ENCODE results near the gene PSMB1.
"Not testable (repeated sequence)": the region's sequence is repeated elsewhere in the genome, so short reads cannot be mapped to it uniquely, and the experiment has no call there.

PSMB1 gene

DNA sequence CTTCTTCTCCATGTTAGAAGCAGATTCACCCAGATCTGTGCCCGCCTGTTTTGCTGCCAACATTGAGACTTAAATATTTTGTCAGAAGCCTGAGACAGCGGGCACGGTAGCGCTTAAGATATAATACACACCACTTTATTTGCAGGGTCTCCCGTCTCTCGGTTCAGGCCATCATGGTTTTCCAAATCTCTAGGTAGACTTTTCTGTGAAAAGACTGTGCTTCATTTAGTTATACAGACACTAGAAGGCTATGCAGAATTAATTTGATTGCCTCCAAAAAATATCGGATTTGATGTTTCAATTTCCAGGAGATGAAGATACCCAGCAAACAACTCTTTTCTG, 1.7 kb upstream of the PSMB1 start:
- H3K4me3 Mint-ChIP-seq: no peak overlapping the region
- H3K27ac Mint-ChIP-seq: no peak overlapping the region
- peaks cover 19 to 34% of the 10 kb centered on the region in 2 donors for H3K4me1 Mint-ChIP-seq
- ATAC-seq (replicated peaks) (no peak), DNase-seq (no peak)
- peaks cover 33 to 35% of the 10 kb centered on the region in 2 donors for H3K36me3 Mint-ChIP-seq
- no peaks in the 10 kb centered on the region for H3K27me3 Mint-ChIP-seq
- no peaks in the 10 kb centered on the region for H3K9me3 Mint-ChIP-seq

DNA sequence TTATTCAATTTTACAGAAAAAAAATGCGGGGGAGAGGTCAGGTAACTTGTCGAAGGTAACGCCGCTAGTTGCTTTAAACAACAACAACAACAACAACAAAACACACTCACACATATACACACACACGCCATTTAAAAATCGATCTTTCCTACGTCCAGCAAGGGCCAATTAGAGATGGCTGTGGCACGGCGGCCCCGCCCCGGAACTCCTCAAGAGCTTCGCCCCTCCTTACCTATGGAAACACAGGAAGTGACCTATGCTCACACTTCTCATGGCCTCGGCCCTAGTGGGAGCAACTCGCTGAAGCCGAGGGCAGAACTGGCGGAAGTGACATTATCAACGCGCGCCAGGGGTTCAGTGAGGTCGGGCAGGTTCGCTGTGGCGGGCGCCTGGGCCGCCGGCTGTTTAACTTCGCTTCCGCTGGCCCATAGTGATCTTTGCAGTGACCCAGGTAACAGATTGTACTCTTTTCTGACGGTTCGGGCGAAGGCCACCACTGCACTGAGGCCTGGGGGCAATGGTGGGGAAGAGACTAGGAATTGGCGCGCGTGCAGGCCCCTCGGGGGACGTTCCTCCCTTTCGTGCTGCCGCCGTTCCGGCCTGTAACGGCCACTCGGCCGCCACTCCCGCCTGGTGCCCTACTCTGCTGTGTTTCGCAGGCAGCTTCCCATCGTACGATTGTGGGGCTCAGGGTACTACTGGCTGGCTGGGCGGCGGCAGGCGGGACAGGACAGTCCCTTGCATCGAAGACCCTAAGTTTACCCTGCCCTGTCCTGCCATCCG, 1.1 kb upstream of the PSMB1 start, which contains the start of gene TBP:
TSS of gene TBP (plus strand) at position 357 of the 783 bp plus-strand sequence. CDS start 2,661 bp downstream, outside the sequence.
- H3K27me3 Mint-ChIP-seq: no peaks in the 10 kb centered on the region
- peaks cover 29 to 31% of the 10 kb centered on the region in 2 donors for H3K36me3 Mint-ChIP-seq
- no peak within 1 kb of the TSS for H3K27ac Mint-ChIP-seq
- H3K9me3 Mint-ChIP-seq: no peaks in the 10 kb centered on the region
- peaks cover 20 to 34% of the 10 kb centered on the region in 2 donors for H3K4me1 Mint-ChIP-seq
- DNase-seq (peak; percentile 96), ATAC-seq (replicated peaks) (peak; percentile 97)
- H3K4me3 Mint-ChIP-seq: no peak within 1 kb of the TSS

- H3K27ac Mint-ChIP-seq: no peak overlapping the region
- H3K9me3 Mint-ChIP-seq: no peaks in the 10 kb centered on the region
- ATAC-seq (replicated peaks): peak; percentile 58 to 60
- H3K36me3 Mint-ChIP-seq: peaks cover 28 to 29% of the 10 kb centered on the region in 2 donors
- DNase-seq: no peak
- no peak overlapping the region for H3K4me3 Mint-ChIP-seq
- no peaks in the 10 kb centered on the region for H3K27me3 Mint-ChIP-seq
- H3K4me1 Mint-ChIP-seq: peaks cover 23 to 39% of the 10 kb centered on the region in 2 donors
These were observed 466 bp upstream of the PSMB1 start for GRCh38 chr6:170553534-170554012.

DNA sequence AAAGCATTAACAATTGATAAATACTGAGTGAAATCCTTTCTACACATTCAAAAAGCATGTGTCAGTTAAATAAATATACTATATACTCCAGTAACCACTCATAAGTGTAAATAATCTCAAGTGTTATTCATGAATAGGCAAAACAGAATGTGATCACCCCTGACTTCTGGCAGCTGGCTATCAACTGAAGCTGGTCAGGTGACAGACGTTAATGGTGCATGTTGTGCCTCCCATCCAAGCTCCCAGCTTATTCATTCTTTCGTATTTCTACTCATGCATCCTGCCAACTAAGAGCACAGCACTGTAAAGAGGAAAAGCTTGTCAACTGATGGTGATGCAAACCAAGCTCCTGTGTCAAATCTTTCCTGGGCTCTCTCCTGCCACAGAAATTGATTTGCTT, 7.7 kb downstream of the PSMB1 start:
- no peak for DNase-seq
- no peak overlapping the region for H3K27ac Mint-ChIP-seq
- ATAC-seq (replicated peaks): no peak
- H3K36me3 Mint-ChIP-seq: peaks cover 32 to 50% of the 10 kb centered on the region in 2 donors
- peaks cover 19 to 39% of the 10 kb centered on the region in 2 donors for H3K4me1 Mint-ChIP-seq
- H3K27me3 Mint-ChIP-seq: no peaks in the 10 kb centered on the region
- no peak overlapping the region for H3K4me3 Mint-ChIP-seq
- no peaks in the 10 kb centered on the region for H3K9me3 Mint-ChIP-seq

DNA sequence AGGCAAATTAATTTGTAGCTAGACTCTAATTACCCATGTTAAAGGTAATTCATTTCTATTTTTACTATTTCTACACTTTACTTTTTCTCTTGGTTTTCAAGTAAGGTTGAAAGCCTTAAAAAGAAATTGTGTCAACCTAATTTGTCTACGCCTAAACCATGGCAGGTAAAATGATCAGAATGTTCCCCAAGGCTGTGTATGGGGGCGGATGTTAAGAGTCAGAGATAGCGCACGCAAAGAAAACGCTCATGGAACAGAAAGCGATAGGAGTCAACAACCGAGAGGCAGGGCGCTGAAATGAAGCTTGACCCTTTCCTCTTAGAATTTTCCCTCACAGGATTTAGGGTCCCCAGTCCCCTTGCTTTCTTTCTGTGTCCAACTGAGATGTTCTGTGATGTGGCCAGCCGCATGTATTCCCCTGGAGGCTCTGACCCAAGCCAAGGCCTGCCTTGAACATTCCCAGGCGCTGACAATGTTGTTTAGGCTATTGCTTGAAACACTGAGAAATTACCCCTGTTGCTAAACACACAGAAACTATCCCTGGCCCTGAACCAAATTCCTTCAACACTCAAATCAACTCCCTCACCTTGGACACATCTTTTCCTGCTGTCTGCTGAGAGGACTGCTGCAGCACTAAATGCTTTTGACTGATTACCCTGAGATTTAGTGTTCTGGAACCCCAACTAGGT, 10.9 kb downstream of the PSMB1 start:
- peaks cover 10 to 28% of the 10 kb centered on the region in 2 donors for H3K4me1 Mint-ChIP-seq
- no peak for DNase-seq

GRCh38 chr6:170537329-170537728, 15.8 kb downstream of the PSMB1 start:
- DNase-seq (no peak), ATAC-seq (replicated peaks) (no peak)
- no peak overlapping the region for H3K4me3 Mint-ChIP-seq
- H3K4me1 Mint-ChIP-seq: peaks cover 10 to 25% of the 10 kb centered on the region in 2 donors
- peak overlapping the region; percentile 51 for H3K27ac Mint-ChIP-seq
- H3K27me3 Mint-ChIP-seq: no peaks in the 10 kb centered on the region
- no peaks in the 10 kb centered on the region for H3K9me3 Mint-ChIP-seq
- peaks cover 40 to 62% of the 10 kb centered on the region in 2 donors for H3K36me3 Mint-ChIP-seq

More for the DNA sequence above, 10.9 kb downstream of the PSMB1 start:
- no peak for ATAC-seq (replicated peaks)
- Mint-ChIP-seq H3K27me3 (no peaks in the 10 kb centered on the region), H3K9me3 (no peaks in the 10 kb centered on the region), H3K27ac (peak overlapping the region; percentile 42), H3K4me3 (no peak overlapping the region), H3K36me3 (peaks cover 26 to 54% of the 10 kb centered on the region in 2 donors)

DNA sequence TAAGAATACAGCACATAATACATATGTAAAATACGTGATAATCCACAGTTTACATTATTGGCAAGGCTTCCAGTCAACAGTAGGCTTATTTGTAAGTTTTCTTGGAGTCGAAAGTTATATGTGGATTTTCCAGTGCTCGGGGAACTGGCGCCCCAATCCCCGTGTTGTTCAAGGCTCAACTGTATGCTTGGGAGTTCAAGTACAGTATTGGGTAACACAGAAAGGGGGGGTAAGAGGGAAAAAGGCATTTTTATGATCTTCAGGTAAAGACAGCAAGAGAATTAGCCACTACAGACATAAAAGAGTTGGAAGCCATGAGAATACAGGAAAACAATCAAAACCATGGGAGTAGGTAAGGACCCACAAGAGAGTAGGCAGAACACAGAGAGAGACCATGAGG, 16.4 kb downstream of the PSMB1 start:
- no peak overlapping the region for H3K27ac Mint-ChIP-seq
- peaks cover 10 to 21% of the 10 kb centered on the region in 2 donors for H3K4me1 Mint-ChIP-seq
- no peaks in the 10 kb centered on the region for H3K9me3 Mint-ChIP-seq
- ATAC-seq (replicated peaks) (no peak), DNase-seq (no peak)
- no peaks in the 10 kb centered on the region for H3K27me3 Mint-ChIP-seq
- peaks cover 40 to 62% of the 10 kb centered on the region in 2 donors for H3K36me3 Mint-ChIP-seq
- H3K4me3 Mint-ChIP-seq: no peak overlapping the region

DNA sequence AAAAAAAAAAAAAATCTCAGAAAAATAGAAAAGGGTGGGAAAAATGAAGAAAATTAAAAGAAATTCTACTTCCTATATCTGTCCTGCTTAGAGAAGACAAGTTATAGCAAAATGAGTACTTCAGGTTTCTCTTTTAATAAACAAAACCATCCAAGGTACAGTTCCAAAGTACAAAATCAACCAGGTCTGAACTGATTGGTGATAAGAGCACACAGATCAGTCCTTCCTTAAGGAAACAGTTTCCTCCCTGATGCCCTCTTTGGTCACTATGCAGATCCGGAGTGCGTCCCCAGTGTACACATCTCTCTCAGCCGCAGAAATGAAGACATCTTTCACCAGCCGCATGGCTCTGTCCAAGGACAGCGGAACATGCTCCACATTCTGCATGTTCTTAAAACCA, 18.1 kb downstream of the PSMB1 start:
- no peaks in the 10 kb centered on the region for H3K9me3 Mint-ChIP-seq
- no peak overlapping the region for H3K4me3 Mint-ChIP-seq
- no peak overlapping the region for H3K27ac Mint-ChIP-seq
- no peaks in the 10 kb centered on the region for H3K27me3 Mint-ChIP-seq
- peaks cover 27 to 47% of the 10 kb centered on the region in 2 donors for H3K36me3 Mint-ChIP-seq
- DNase-seq (no peak), ATAC-seq (replicated peaks) (no peak)
- H3K4me1 Mint-ChIP-seq: peaks cover 2 to 6% of the 10 kb centered on the region in 2 donors

- H3K4me1 Mint-ChIP-seq: no peaks in the 10 kb centered on the region
- H3K27me3 Mint-ChIP-seq: no peaks in the 10 kb centered on the region
- DNase-seq (no peak), ATAC-seq (replicated peaks) (no peak)
- peaks cover 25 to 37% of the 10 kb centered on the region in 2 donors for H3K36me3 Mint-ChIP-seq
- no peak overlapping the region for H3K4me3 Mint-ChIP-seq
- H3K9me3 Mint-ChIP-seq: no peaks in the 10 kb centered on the region
- no peak overlapping the region for H3K27ac Mint-ChIP-seq
These were observed 19.3 kb downstream of the PSMB1 start for GRCh38 chr6:170533792-170534191.

- ATAC-seq (replicated peaks): no peak
- Mint-ChIP-seq H3K4me3 (no peak overlapping the region), H3K27me3 (no peaks in the 10 kb centered on the region), H3K4me1 (no peaks in the 10 kb centered on the region), H3K36me3 (peaks cover 32 to 40% of the 10 kb centered on the region in 2 donors), H3K27ac (no peak overlapping the region), H3K9me3 (no peaks in the 10 kb centered on the region)
- DNase-seq: no peak
These were observed 20.1 kb downstream of the PSMB1 start for GRCh38 chr6:170532867-170533488.

DNA sequence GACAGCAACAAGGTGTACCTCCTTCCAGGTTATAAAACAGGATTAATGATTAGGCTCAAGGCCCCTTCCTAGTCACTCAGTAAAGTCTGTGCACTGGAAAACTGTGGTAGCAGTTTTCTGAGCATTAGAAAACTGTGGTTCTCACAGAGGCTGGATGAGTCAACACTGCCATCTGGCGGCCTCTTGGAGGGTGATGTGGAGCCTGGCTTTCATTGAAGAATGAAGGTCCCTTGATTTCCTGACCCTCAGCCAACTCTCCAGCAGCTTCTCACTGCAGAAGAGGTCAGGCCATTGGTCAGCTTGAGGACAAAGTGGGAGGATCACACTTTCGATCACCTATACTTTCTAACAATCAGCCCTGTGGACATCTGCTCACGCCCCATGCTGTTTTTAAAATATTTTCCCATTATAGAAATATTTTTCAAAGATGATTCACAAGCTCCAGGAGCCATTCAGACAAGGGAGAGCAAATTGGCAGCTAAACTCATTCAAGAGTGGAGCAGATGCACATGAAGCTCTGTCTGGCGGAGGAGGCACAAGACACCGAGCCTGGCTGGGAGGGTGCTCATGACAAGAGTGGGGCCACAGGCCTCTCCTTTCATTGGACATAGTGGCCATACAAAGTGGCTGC, 23.2 kb downstream of the PSMB1 start:
- no peaks in the 10 kb centered on the region for H3K9me3 Mint-ChIP-seq
- H3K27ac Mint-ChIP-seq: no peak overlapping the region
- DNase-seq: peak; percentile 28
- H3K27me3 Mint-ChIP-seq: peaks cover 0 to 5% of the 10 kb centered on the region in 2 donors
- H3K36me3 Mint-ChIP-seq: peaks cover 14 to 18% of the 10 kb centered on the region in 2 donors
- peak; percentile 71 to 78 for ATAC-seq (replicated peaks)
- no peaks in the 10 kb centered on the region for H3K4me1 Mint-ChIP-seq
- H3K4me3 Mint-ChIP-seq: no peak overlapping the region

- not testable (repeated sequence) for H3K4me1 Mint-ChIP-seq; H3K27me3 Mint-ChIP-seq; DNase-seq; H3K27ac Mint-ChIP-seq; H3K4me3 Mint-ChIP-seq; H3K36me3 Mint-ChIP-seq; ATAC-seq (replicated peaks); H3K9me3 Mint-ChIP-seq
These were observed 25.1 kb downstream of the PSMB1 start for GRCh38 chr6:170527995-170528394.

DNA sequence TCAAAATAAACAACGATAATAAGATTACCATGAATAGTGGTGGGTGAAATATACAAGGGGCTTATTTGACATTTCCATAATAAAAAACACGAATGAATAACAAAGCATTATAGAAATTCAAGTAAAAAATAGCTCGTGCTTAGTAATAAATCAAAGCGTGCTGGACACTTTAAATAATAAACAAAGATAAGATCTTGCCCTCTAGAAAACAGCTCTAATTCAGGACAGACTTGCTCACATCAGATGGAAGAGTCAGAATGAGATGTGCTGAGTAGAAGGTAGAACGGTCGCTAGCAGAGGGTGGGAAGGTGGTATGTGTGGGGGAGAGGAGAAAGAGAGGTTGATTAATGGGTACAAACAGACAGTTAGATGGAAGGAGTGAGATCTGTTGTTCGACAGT, 27.3 kb downstream of the PSMB1 start:
- no peak overlapping the region for H3K4me3 Mint-ChIP-seq
- no peak for ATAC-seq (replicated peaks)
- peaks cover 7 to 9% of the 10 kb centered on the region in 2 donors for H3K36me3 Mint-ChIP-seq
- no peak overlapping the region for H3K27ac Mint-ChIP-seq
- H3K9me3 Mint-ChIP-seq: no peaks in the 10 kb centered on the region
- H3K4me1 Mint-ChIP-seq: no peaks in the 10 kb centered on the region
- peaks cover 4 to 11% of the 10 kb centered on the region in 2 donors for H3K27me3 Mint-ChIP-seq
- DNase-seq: no peak

- Mint-ChIP-seq H3K36me3 (peaks cover 7 to 9% of the 10 kb centered on the region in 2 donors), H3K27ac (no peak overlapping the region), H3K4me3 (no peak overlapping the region), H3K4me1 (no peaks in the 10 kb centered on the region), H3K9me3 (no peaks in the 10 kb centered on the region), H3K27me3 (peaks cover 14 to 22% of the 10 kb centered on the region in 2 donors)
- DNase-seq (no peak), ATAC-seq (replicated peaks) (no peak)
These were observed 29.0 kb downstream of the PSMB1 start for GRCh38 chr6:170524172-170524502.

Measured in stimulated activated naive B cell treated with anti-CD40 and anti-IgM and Interleukin-4, amounts not matched to agents 10 μg/mL and 1 μg/mL and 100 μg/mL, for 72 hours (primary cell).